A549 (cell line): Measurements from ENCODE around the gene MAP3K10. TPM values are rescaled to one million over a fixed set of nuclear protein-coding genes. Genes with fewer than 3 reads are reported as not detected.

Experiments
- ATAC-seq, 2 experiments: fragments of 200-7000 bp in 1 of 2; fragments of >200 bp in 1 of 2; cut with Nextera tagmentation in 1 of 2; cut with Tn5 transposase in 1 of 2; 3 replicates each; pipeline versions ENCODE4 v1.8.0 to v1.9.1; 2018 to 2020; ENCODE audit warnings: mild to moderate bottlenecking in 1 of 2, moderate library complexity in 1 of 2
- CTCF ChIA-PET: fragments of 300-600 bp; sonication (Branson Sonifier 250); formaldehyde crosslinking; extraction: SDS; loops from one replicate; lab custom pipeline; 2021; ENCODE audit warnings: antibody characterized with exemption, inconsistent platforms; lab: Yijun Ruan, JAX
- POLR2A ChIA-PET: fragments of 350-600 bp; formaldehyde crosslinking; extraction: SDS; loops from one replicate; lab custom pipeline; 2021; ENCODE audit warnings: antibody characterized with exemption, inconsistent platforms; lab: Yijun Ruan, JAX
- DNase-seq, 2 experiments: peaks; one replicate each; pipeline versions ENCODE4 v3.0.0 to v3.0.0-alpha.2; 2011 to 2016; ENCODE audit warnings: low read depth in 1 of 2, low spot score in 1 of 2
- FAIRE-seq: peaks from 2 replicates; lab custom pipeline; 2011; peaks lifted over from hg19 to GRCh38; lab: Jason Lieb, UNC
- H3K27ac ChIP-seq, 2 experiments: fragments of >200 bp; sonication (Bioruptor Twin); formaldehyde crosslinking; 3 replicates each; pipeline ENCODE4 v1.5.1; 2016 to 2017
- H3K4me1 ChIP-seq: fragments of >200 bp; sonication (Bioruptor Twin); formaldehyde crosslinking; 3 replicates; pipeline ENCODE4 v1.6.1; 2016
- H3K4me2 ChIP-seq: fragments of >200 bp; sonication (Bioruptor Twin); formaldehyde crosslinking; 3 replicates; pipeline ENCODE4 v1.6.1; 2016
- H3K4me3 ChIP-seq: fragments of >200 bp; sonication (Bioruptor Twin); formaldehyde crosslinking; 3 replicates; pipeline ENCODE4 v1.5.1; 2016
- H3K9me3 ChIP-seq: fragments of >200 bp; sonication (Bioruptor Twin); formaldehyde crosslinking; 3 replicates; pipeline ENCODE4 v1.6.1; 2016
- CBX2 ChIP-seq: fragments of 200-600 bp; sonication (generic); IDR thresholded peaks from 2 replicates; pipeline ENCODE4 v1.6.1; 2016; ENCODE audit warnings: low read depth, mild to moderate bottlenecking, borderline replicate concordance
- CBX8 ChIP-seq: fragments of 200-600 bp; sonication (generic); IDR thresholded peaks from 2 replicates; pipeline ENCODE4 v1.6.1; 2016
- FOSB ChIP-seq: fragments of 250-450 bp; sonication (Bioruptor Pico); IDR thresholded peaks from 2 replicates; pipeline ENCODE4 v1.5.0; 2020; ENCODE audit warnings: mild to moderate bottlenecking, moderate library complexity
- FOSL2 ChIP-seq, 2 experiments: fragments of 450-650 bp in 1 of 2; fragments of >200 bp in 1 of 2; sonication (Bioruptor Twin) in 1 of 2; formaldehyde crosslinking; IDR thresholded peaks; 2 replicates each; pipeline versions ENCODE4 v1.5.0 to v1.6.1; 2016 to 2020; ENCODE audit warnings: mild to moderate bottlenecking in 1 of 2, moderate library complexity in 1 of 2
- HEYL ChIP-seq: fragments of 250-450 bp; sonication (Bioruptor Pico); IDR thresholded peaks from 2 replicates; pipeline ENCODE4 v1.8.0; 2021; ENCODE audit warnings: mild to moderate bottlenecking, moderate library complexity
- HMGXB4 ChIP-seq: fragments of 250-450 bp; sonication (Bioruptor Pico); IDR thresholded peaks from 2 replicates; pipeline ENCODE4 v1.5.0; 2021; ENCODE audit warnings: mild to moderate bottlenecking, moderate library complexity, borderline replicate concordance
- HOXB13 ChIP-seq: fragments of 250-450 bp; sonication (Bioruptor Pico); IDR thresholded peaks from 2 replicates; pipeline ENCODE4 v1.5.0; 2020; ENCODE audit warnings: low read depth, mild to moderate bottlenecking, moderate library complexity
- HOXB5 ChIP-seq: fragments of 250-450 bp; sonication (Bioruptor Pico); IDR thresholded peaks from 2 replicates; pipeline ENCODE4 v1.5.0; 2020; ENCODE audit warnings: mild to moderate bottlenecking, moderate library complexity
- JUNB ChIP-seq: fragments of >200 bp; sonication (Bioruptor Twin); formaldehyde crosslinking; IDR thresholded peaks from 2 replicates; pipeline ENCODE4 v1.6.1; 2016
- KDM1A ChIP-seq: fragments of 200-600 bp; sonication (generic); IDR thresholded peaks from 2 replicates; pipeline ENCODE4 v1.6.1; 2016; ENCODE audit warnings: low read depth, mild to moderate bottlenecking
- KDM5A ChIP-seq: fragments of 200-600 bp; sonication (generic); IDR thresholded peaks from 2 replicates; pipeline ENCODE4 v1.6.1; 2016; ENCODE audit warnings: antibody characterized with exemption, mild to moderate bottlenecking
- MAFK ChIP-seq: fragments of 450-650 bp; IDR thresholded peaks from 2 replicates; pipeline ENCODE4 v1.6.1; 2014; ENCODE audit not compliant: partially characterized antibody
- NR3C1 ChIP-seq: fragments of >200 bp; sonication (Bioruptor Twin); formaldehyde crosslinking; IDR thresholded peaks from 3 replicates; pipeline ENCODE4 v1.6.1; 2017
- PHF8 ChIP-seq: fragments of 200-600 bp; sonication (generic); IDR thresholded peaks from 2 replicates; pipeline ENCODE4 v1.6.1; 2016; ENCODE audit warnings: low read depth, mild to moderate bottlenecking, antibody characterized with exemption, moderate library complexity, borderline replicate concordance
- POLR2A ChIP-seq: IDR thresholded peaks from 2 replicates; pipeline ENCODE4 v1.6.1; 2012; ENCODE audit warnings: mild to moderate bottlenecking, low read length
- RAD21 ChIP-seq, 2 experiments: fragments of >200 bp in 1 of 2; sonication (Bioruptor Twin) in 1 of 2; formaldehyde crosslinking in 1 of 2; IDR thresholded peaks in 1 of 2; conservative IDR thresholded peaks in 1 of 2; 2 replicates in 1 of 2; 3 replicates in 1 of 2; pipeline ENCODE4 v1.6.1; 2012 to 2018; ENCODE audit warnings: inconsistent platforms in 1 of 2
- RARB ChIP-seq: fragments of 250-450 bp; sonication (Bioruptor Pico); IDR thresholded peaks from 2 replicates; pipeline ENCODE4 v1.8.0; 2021; ENCODE audit warnings: mild to moderate bottlenecking, moderate library complexity
- ZNF302 ChIP-seq: fragments of 250-450 bp; sonication (Bioruptor Pico); IDR thresholded peaks from 2 replicates; pipeline ENCODE4 v1.9.0; 2021; ENCODE audit warnings: inconsistent platforms, mild to moderate bottlenecking, moderate library complexity
- ZSCAN20 ChIP-seq: fragments of 250-450 bp; sonication (Bioruptor Pico); IDR thresholded peaks from 2 replicates; pipeline ENCODE4 v1.8.0; 2022; ENCODE audit warnings: mild to moderate bottlenecking, moderate library complexity
- WGBS: methylation state at CpG from one replicate; pipeline ENCODE4 v1.1.6; 2017; ENCODE audit errors: missing lambda C conversion rate; 5-methylcytosine and 5-hydroxymethylcytosine counted together
- polyA plus RNA-seq, 4 experiments: library from polyadenylated mRNA; depleted of rRNA in 3 of 4; stranded (reverse); fragments of >200 nt; fragmentation: RNase III in 1 of 4; extraction: RNeasy Plus Mini Kit Qiagen cat#74134 plus additional on column Dnase treatment in 1 of 4; gene quantifications; 2 replicates in 3 of 4; 3 replicates in 1 of 4; pipeline ENCODE4 v1.2.3, GENCODE V29; 2011 to 2017

Gene MAP3K10
- polyA plus RNA-seq, 2 of the 4 experiments (the other 2 are of a cell fraction): 6.6 to 21.0 TPM

DNA sequence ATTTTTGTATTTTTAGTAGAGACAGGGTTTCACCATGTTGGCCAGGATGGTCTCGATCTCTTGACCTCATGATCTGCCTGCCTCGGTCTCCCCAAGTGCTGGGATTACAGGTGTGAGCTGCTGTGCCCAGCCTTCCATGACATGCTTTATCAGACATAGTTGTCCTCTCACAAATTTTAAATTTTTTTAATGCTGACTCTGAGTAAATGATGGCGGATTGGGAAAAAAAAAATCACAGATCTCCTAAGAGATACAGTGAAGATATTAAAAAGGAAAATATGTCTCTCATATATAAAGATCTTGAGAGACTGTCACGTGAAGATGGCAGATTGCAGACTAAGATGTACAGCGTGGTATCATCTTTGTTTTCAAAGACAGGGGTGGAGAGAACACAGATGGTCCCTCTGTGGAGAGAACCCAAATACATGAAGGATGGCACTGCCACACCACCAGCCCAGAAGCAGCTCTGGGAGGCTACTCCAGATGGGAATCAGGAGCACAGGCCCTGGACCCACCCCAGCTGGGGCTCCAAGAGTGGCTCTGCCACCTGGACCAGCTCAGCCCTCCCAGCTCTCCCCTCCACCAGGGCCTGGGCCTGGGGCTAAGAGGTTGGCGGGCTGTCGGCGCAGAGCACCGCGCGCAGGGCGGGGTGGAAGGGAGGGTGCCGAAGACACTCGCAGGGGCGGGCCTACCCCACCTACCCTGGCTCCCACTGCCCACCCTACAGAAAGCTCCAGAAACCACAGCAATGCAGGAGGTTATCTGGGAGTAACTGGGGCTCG lies 55.3 kb downstream of the MAP3K10 start:
- H3K4me3 ChIP-seq: no peak overlapping the region
- CTCF ChIA-PET: interaction anchor here (0.5 to 2.4 kb wide), 11 partner anchors 9 to 1133 kb away, joined by 3 to 11 read pairs (median 4); no protein-coding TSS in a partner anchor
- H3K9me3 ChIP-seq: no peaks in the 10 kb centered on the region
- TF ChIP-seq POLR2A (no peak), RAD21 (conservative IDR thresholded peaks at IDR 0.05 in 1 of 2, IDR thresholded peaks at IDR 0.05 in 1 of 2) (no peak), FOSL2 (IDR thresholded peaks at IDR 0.05) (no peak), FOSL2 (CRISPR knock-in tag; IDR thresholded peaks at IDR 0.05) (no peak), KDM1A (no peak), MAFK (peak; percentile 92)
- H3K4me1 ChIP-seq: no peaks in the 10 kb centered on the region
- H3K27ac ChIP-seq: no peak overlapping the region
- POLR2A ChIA-PET: no interaction called here
- H3K4me2 ChIP-seq: no peak overlapping the region
- DNase-seq: no peak
- 96% methylated on average over 16 of the region's 16 CpGs for WGBS
- ATAC-seq: no peak; a peak in 2 of 6 replicates
- FAIRE-seq: peak; percentile 23

GRCh38 chr19:40247178-40247577 lies 56.0 kb downstream of the MAP3K10 start:
- POLR2A ChIA-PET: no interaction called here
- whole genome bisulfite sequencing: 94% methylated on average over 6 of the region's 6 CpGs
- Histone ChIP-seq H3K4me1 (no peaks in the 10 kb centered on the region), H3K4me3 (no peak overlapping the region)
- no peak for ATAC-seq
- CTCF ChIA-PET: interaction anchor here (0.5 to 2.4 kb wide), 10 partner anchors 12 to 1132 kb away, joined by 3 to 11 read pairs (median 4); no protein-coding TSS in a partner anchor
- no peak for FAIRE-seq
- TF ChIP-seq ZSCAN20 (CRISPR knock-in tag) (no peak), ZNF302 (CRISPR knock-in tag) (no peak), JUNB (no peak)
- TF ChIP-seq, all 56 proteins: peak for 0
- no peak overlapping the region for H3K4me2 ChIP-seq
- no peak for DNase-seq
- no peaks in the 10 kb centered on the region for H3K9me3 ChIP-seq
- no peak overlapping the region for H3K27ac ChIP-seq

DNA sequence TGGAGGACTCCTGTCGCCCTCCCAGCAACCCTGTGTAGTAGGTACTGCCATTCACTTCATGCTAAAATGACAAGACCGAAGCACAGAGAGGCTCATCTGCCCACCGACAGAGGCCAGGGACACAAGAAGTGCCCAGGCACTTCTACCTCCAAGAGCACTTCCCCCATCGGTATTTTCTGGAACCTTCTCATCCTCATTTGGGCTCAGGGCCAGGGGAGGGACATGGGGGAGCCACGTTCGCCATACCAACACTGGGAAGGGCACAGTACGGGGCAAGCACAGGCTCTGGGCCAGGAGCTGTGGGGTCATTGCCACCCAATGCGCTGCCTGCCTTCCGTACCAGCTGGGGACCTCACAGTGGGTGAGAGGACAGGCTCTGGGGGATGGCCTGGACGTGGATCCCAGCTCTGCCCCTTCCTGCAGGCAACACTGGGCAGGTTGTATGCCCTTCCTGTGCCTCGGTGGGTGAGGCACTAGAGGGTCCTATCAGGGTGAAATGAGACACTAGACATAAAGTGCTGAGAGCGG lies 56.6 kb downstream of the MAP3K10 start:
- POLR2A ChIA-PET: no interaction called here
- Histone ChIP-seq H3K9me3 (no peaks in the 10 kb centered on the region), H3K27ac (no peak overlapping the region), H3K4me2 (no peak overlapping the region), H3K4me3 (no peak overlapping the region), H3K4me1 (no peaks in the 10 kb centered on the region)
- CTCF ChIA-PET: interaction anchor here (1.0 to 2.7 kb wide), 7 partner anchors 11 to 387 kb away, joined by 3 to 12 read pairs (median 4); no protein-coding TSS in a partner anchor
- WGBS: 94% methylated on average over 12 of the region's 12 CpGs
- no peak for TF ChIP-seq HMGXB4 (CRISPR knock-in tag)
- no peak for TF ChIP-seq HOXB5 (CRISPR knock-in tag)
- no peak for TF ChIP-seq PHF8
- TF ChIP-seq HOXB13 (CRISPR knock-in tag): no peak
- no peak for TF ChIP-seq CBX8
- no peak for TF ChIP-seq NR3C1
- no peak for TF ChIP-seq HEYL (CRISPR knock-in tag)
- no peak for TF ChIP-seq CBX2
- TF ChIP-seq FOSB (CRISPR knock-in tag): no peak
- TF ChIP-seq RARB: no peak
- no peak for TF ChIP-seq RAD21 (conservative IDR thresholded peaks at IDR 0.05 in 1 of 2, IDR thresholded peaks at IDR 0.05 in 1 of 2)
- TF ChIP-seq KDM5A: no peak
- FAIRE-seq (no peak), ATAC-seq (no peak), DNase-seq (no peak)
